NT2/D1 (cell line): ENCODE results near the gene NADK.

Source experiments
- DNase-seq: peaks from one replicate; pipeline ENCODE4 v3.0.0-alpha.2; 2011; ENCODE audit warnings: low read depth, low spot score
- H3K27me3 ChIP-seq: 2 replicates; pipeline ENCODE4 v1.6.0; 2011; ENCODE audit warnings: mild to moderate bottlenecking; ENCODE audit not compliant: insufficient read length, insufficient read depth
- H3K36me3 ChIP-seq: 2 replicates; pipeline ENCODE4 v1.6.1; 2011; ENCODE audit warnings: mild to moderate bottlenecking, low read length, mixed read lengths; ENCODE audit not compliant: insufficient read depth, insufficient read length
- H3K4me1 ChIP-seq: 2 replicates; pipeline ENCODE4 v1.5.1; 2011; ENCODE audit not compliant: insufficient read depth, insufficient read length
- H3K4me3 ChIP-seq: 2 replicates; pipeline ENCODE4 v1.5.1; 2011; ENCODE audit warnings: low read depth; ENCODE audit not compliant: insufficient read length
- H3K9ac ChIP-seq: 2 replicates; pipeline ENCODE4 v1.6.0; 2011; ENCODE audit warnings: low read depth; ENCODE audit not compliant: insufficient read length
- H3K9me3 ChIP-seq: 2 replicates; pipeline ENCODE4 v1.5.1; 2011; ENCODE audit warnings: mild to moderate bottlenecking, low read length; ENCODE audit not compliant: insufficient read depth
- SUZ12 ChIP-seq: IDR thresholded peaks from 2 replicates; pipeline ENCODE4 v1.6.1; 2011; ENCODE audit not compliant: insufficient read length, insufficient read depth; ENCODE audit errors: extremely low read depth
- YY1 ChIP-seq: IDR thresholded peaks from 2 replicates; pipeline ENCODE4 v1.6.1; 2011; ENCODE audit not compliant: insufficient read length, insufficient read depth
- ZNF274 ChIP-seq: IDR thresholded peaks from 2 replicates; pipeline ENCODE4 v1.6.1; 2011; ENCODE audit warnings: mild to moderate bottlenecking, low read depth, low read length

The NADK gene

DNA sequence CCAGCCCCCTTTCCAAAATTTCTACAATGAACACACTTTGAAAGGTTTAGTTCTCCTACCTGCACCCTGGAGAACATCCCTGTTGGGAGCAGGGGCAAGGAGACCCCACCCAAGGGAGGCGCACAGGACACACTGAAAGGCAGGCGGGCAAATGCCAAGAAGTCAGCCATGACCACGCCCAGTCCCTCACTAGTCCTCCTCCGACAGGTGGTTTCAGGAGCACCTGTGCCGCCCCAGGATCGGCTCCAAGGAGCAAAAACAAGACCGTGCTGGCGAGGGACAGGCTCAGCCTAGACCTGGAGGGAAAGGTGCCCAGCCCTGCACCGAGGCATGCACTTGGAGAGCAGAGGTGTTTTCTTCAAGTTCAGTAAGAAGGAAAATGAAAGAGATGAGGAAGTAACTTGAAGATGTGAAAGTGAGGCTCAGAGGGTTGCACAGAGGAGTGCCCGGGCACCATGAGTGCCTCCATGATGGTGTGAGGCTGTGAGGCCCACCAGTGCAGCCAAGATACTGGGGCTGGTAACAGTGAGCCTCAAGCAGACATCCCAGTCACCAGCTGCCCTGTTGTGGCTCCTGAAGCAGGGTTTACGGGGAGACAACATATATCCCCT is 19.6 kb upstream of the NADK start:
- Histone ChIP-seq H3K27me3 (no peaks in the 10 kb centered on the region), H3K36me3 (peaks cover 77% of the 10 kb centered on the region), H3K9ac (no peak overlapping the region), H3K4me3 (no peak overlapping the region), H3K9me3 (no peaks in the 10 kb centered on the region), H3K4me1 (no peaks in the 10 kb centered on the region)
- no peak for DNase-seq
- TF ChIP-seq ZNF274, result no peak
- no peak for TF ChIP-seq YY1
- no peak for TF ChIP-seq SUZ12

DNA sequence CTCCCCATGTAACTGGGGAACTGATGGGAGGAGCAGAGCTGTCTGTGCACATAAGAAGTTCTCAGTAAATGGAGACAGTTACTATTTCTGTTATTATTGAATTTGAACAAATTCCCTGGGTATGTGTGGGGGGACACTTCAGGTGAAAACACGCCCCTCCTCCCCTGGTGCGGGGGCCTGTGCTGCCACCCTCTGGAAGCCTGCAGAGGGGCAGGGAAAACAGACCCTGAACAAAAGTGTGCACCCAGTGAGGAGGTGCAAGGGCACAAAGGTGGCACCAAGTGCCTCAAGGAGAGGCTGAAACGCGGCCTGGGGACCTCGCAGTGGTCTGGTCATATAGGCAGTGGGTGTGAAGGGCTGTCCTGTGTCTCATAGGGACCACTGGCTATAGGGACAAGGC is 18.2 kb upstream of the NADK start:
- H3K9ac ChIP-seq, result no peak overlapping the region
- H3K36me3 ChIP-seq, result peaks cover 84% of the 10 kb centered on the region
- H3K27me3 ChIP-seq, result no peaks in the 10 kb centered on the region
- DNase-seq, result no peak
- no peaks in the 10 kb centered on the region for H3K9me3 ChIP-seq
- no peaks in the 10 kb centered on the region for H3K4me1 ChIP-seq
- TF ChIP-seq YY1 (no peak), SUZ12 (no peak), ZNF274 (no peak)
- no peak overlapping the region for H3K4me3 ChIP-seq

DNA sequence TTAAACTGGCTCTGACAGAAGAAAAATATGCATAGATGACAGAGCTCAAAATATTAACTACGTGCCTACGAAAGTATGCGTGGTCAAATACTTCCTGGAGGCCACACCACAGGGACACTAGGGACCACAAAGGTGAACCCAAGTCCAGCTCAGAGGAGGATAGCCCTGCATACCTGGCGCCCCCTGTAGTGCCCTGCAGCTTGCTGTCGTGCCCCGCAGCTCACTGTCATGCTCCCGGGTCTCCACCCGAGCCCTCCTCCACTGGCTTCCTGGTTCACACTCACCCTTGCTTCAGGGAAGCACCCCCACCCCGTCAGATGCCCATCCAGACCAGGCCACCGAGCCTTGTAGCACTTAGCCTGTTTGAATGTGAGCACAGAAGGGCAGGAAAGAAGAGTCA is 16.7 kb upstream of the NADK start:
- Histone ChIP-seq H3K9me3 (no peaks in the 10 kb centered on the region), H3K36me3 (peaks cover 85% of the 10 kb centered on the region), H3K9ac (no peak overlapping the region), H3K4me1 (no peaks in the 10 kb centered on the region), H3K27me3 (no peaks in the 10 kb centered on the region), H3K4me3 (no peak overlapping the region)
- no peak for TF ChIP-seq SUZ12
- no peak for TF ChIP-seq YY1
- no peak for TF ChIP-seq ZNF274
- no peak for DNase-seq

DNA sequence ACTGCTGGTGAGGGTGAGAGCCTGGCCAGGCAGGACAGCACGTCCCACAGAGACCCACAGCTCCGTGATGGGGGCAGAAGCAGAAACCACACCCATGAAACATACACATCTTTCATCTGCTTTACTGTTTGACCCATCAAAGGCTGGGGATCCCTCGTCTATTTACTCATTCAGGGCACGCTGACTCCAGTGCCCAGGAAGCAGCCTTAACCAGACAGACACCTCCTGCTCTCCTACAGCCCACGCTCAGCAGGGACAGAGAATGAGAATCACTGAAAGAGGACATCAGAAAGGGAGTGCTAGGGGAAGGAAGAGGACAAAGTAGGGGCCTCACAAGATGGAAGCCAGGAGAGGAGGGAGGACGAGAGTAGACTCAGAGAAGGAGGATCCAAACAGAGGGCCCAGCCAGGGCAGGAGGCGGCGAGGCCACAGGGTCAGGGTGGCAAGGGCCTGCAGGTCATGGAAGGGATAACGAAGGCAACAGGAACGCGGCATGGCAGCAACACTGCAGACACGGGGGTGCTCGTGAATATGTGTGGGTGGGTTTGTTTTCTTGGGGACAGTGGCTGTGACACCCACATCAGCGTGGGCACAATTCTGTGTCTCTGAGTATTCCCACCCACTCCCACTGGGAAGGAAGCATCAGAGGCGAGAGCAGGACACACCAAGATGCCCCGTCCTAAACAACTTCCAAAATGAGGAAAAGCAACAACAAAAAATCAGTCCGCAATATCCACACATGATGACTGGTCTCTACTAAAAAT is 15.4 kb upstream of the NADK start:
- Histone ChIP-seq H3K36me3 (peaks cover 86% of the 10 kb centered on the region), H3K4me1 (no peaks in the 10 kb centered on the region), H3K4me3 (no peak overlapping the region), H3K9ac (no peak overlapping the region), H3K27me3 (no peaks in the 10 kb centered on the region), H3K9me3 (no peaks in the 10 kb centered on the region)
- TF ChIP-seq ZNF274, result no peak
- no peak for TF ChIP-seq YY1
- no peak for TF ChIP-seq SUZ12
- no peak for DNase-seq

DNA sequence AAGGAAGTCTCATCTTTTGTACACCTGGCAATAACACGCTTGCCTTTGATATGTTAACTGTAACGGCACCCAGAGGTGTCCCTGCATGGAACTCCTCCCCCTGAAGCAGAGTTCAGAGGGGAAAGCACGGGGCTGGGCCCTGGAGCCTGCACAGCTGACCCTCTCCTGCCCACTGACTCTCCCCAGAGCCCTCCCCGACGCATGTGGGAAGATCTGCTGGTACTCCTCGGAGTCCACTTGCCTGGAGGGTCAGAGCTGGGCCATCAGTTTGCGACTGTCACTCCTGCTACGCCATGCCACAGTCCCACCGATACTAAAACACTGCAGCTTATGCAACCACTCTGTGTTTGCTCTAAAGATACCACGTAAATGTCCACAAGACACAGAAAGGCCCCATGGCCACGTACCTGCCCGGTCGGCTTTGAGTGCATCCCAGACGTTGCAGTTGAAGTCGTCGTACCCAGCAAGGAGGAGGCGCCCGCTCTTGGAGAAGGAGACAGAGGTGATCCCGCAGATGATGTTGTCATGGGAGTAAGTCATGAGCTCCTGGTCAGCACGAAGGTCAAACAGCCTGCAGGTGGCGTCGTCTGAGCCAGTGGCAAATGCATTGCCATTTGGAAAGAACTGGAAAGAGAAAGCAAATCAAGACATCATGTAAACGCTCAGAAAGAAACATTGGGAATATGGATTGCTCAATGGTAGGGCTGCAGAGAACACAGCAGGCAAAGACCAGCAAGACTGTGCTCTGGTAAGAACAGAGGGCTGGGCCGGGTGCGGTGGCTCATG is 10.6 kb upstream of the NADK start:
- H3K27me3 ChIP-seq, result no peaks in the 10 kb centered on the region
- DNase-seq, result no peak
- peaks cover 83% of the 10 kb centered on the region for H3K36me3 ChIP-seq
- H3K4me1 ChIP-seq, result no peaks in the 10 kb centered on the region
- no peaks in the 10 kb centered on the region for H3K9me3 ChIP-seq
- H3K4me3 ChIP-seq, result no peak overlapping the region
- no peak for TF ChIP-seq ZNF274
- TF ChIP-seq SUZ12, result no peak
- TF ChIP-seq YY1, result no peak
- H3K9ac ChIP-seq, result no peak overlapping the region

DNA sequence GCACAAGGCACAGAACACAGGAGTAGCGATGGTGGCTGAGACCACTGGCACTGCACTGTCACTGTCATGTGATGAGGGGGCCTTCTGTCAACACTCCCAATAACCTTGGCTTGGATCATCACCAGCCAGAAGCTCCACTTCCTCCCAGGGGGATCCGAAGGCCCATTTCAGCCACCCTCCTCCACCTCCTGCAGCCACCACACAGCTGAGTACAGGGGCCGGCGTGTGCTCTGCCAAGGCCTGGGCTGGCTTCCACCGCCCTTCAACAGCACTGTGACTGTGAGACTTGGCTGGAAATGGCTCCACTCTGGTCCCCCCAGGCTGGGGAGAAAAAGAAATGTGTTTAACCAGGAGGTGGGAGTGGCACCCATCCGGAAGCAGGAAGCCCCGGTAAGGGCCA is 9.9 kb upstream of the NADK start:
- no peak overlapping the region for H3K4me3 ChIP-seq
- no peak for DNase-seq
- H3K9ac ChIP-seq, result no peak overlapping the region
- no peaks in the 10 kb centered on the region for H3K9me3 ChIP-seq
- peaks cover 2% of the 10 kb centered on the region for H3K4me1 ChIP-seq
- no peak for TF ChIP-seq ZNF274
- TF ChIP-seq YY1, result no peak
- TF ChIP-seq SUZ12, result no peak
- no peaks in the 10 kb centered on the region for H3K27me3 ChIP-seq
- peaks cover 76% of the 10 kb centered on the region for H3K36me3 ChIP-seq

DNA sequence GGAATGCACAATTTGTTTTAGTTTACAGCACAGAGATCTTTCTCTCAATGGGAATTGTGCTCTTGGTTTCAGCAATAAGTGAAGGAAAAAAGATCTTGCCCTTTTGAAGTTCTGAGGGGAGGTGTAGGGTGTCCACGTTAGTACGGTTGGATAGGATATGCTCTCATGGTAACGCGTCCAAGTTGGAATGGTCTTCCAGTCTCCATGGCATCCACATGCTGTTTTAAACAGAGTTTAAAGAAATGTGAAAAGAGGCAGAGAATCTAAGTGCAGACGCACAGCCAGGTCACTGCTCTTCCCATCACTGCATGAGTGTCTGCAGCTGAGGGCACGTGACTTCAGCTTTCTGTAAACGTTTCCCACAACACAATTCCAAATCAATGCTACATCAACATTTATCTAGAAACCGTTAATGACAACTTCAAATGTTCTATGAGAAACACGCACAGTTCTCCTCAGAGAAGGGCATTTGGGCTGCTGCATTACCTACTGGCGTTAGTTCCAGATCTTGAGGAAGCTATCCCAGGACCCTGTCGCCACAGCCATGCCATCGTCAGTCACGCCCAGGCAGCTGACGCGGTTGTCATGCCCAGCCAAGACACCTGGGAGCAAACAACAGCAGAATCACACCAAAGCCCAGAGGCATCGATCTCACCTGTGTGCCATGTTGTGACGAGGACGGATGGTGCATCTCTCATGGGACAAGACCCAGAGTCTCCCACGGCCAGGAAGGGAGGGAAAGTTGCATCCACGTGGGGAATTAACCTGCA is 8.8 kb upstream of the NADK start:
- H3K4me1 ChIP-seq, result peaks cover 5% of the 10 kb centered on the region
- H3K9ac ChIP-seq, result no peak overlapping the region
- peaks cover 68% of the 10 kb centered on the region for H3K36me3 ChIP-seq
- TF ChIP-seq ZNF274, result no peak
- no peak for TF ChIP-seq YY1
- TF ChIP-seq SUZ12, result no peak
- no peak for DNase-seq
- H3K9me3 ChIP-seq, result no peaks in the 10 kb centered on the region
- no peak overlapping the region for H3K4me3 ChIP-seq
- H3K27me3 ChIP-seq, result no peaks in the 10 kb centered on the region
